ENCODE data around the gene LITAF.

DNA sequence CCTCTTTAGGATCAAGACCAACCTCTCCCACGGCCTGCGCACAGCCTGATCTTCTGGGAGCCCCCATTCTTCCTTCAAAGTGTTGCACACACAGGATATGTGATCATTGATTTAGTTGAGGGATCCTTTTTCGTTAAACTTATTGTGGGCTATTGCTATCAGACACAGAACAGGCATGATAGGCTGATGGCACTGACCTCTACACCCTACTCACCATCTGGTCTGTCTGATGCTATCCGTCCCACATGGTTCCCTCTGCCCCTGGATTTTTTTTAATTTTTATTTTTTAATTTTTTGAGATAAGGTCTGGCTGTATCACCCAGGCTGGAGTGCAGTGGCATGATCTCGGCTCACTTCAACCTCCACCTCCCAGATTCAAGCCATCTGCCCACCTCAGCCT is 19.2 kb upstream of the LITAF start:
- TF ChIP-seq, protein P1, sequence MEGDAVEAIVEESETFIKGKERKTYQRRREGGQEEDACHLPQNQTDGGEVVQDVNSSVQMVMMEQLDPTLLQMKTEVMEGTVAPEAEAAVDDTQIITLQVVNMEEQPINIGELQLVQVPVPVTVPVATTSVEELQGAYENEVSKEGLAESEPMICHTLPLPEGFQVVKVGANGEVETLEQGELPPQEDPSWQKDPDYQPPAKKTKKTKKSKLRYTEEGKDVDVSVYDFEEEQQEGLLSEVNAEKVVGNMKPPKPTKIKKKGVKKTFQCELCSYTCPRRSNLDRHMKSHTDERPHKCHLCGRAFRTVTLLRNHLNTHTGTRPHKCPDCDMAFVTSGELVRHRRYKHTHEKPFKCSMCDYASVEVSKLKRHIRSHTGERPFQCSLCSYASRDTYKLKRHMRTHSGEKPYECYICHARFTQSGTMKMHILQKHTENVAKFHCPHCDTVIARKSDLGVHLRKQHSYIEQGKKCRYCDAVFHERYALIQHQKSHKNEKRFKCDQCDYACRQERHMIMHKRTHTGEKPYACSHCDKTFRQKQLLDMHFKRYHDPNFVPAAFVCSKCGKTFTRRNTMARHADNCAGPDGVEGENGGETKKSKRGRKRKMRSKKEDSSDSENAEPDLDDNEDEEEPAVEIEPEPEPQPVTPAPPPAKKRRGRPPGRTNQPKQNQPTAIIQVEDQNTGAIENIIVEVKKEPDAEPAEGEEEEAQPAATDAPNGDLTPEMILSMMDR (IDR thresholded peaks at IDR 0.05): no peak
- TF ChIP-seq POLR2A (IDR thresholded peaks at IDR 0.05): no peak
- no peak for TF ChIP-seq EP300 (IDR thresholded peaks at IDR 0.05)
